MM.1S (cell line): ENCODE data around the gene MGAT5.

Source experiments
- DNase-seq: peaks from one replicate; pipeline ENCODE4 v3.0.0-alpha.2; 2015
- H2AFZ ChIP-seq: fragments of 300-600 bp; sonication (generic); 2 replicates; pipeline ENCODE4 v1.6.0; 2016; ENCODE audit warnings: antibody characterized with exemption, low read length
- H3F3A ChIP-seq: fragments of 300-600 bp; sonication (generic); 2 replicates; pipeline ENCODE4 v1.6.1; 2016; ENCODE audit warnings: mild to moderate bottlenecking, antibody characterized with exemption, low read length, moderate library complexity, mixed read lengths; ENCODE audit not compliant: insufficient read depth
- H3K27ac ChIP-seq: fragments of 300-600 bp; sonication (generic); 2 replicates; pipeline ENCODE4 v1.5.1; 2016; ENCODE audit warnings: mild to moderate bottlenecking, low read length
- H3K27me3 ChIP-seq: fragments of 300-600 bp; sonication (generic); replicated peaks from 2 replicates; pipeline ENCODE4 v1.6.0; 2016; ENCODE audit warnings: low read length; ENCODE audit not compliant: insufficient read depth
- H3K36me3 ChIP-seq: fragments of 300-600 bp; sonication (generic); replicated peaks from 2 replicates; pipeline ENCODE4 v1.6.1; 2016; ENCODE audit warnings: mild to moderate bottlenecking, low read length, mixed read lengths; ENCODE audit not compliant: insufficient read depth
- H3K4me1 ChIP-seq: fragments of 300-600 bp; sonication (generic); 2 replicates; pipeline ENCODE4 v1.6.1; 2016; ENCODE audit warnings: low read length, mixed read lengths
- H3K4me2 ChIP-seq: fragments of 300-600 bp; sonication (generic); 2 replicates; pipeline ENCODE4 v1.6.0; 2016; ENCODE audit warnings: low read depth, low read length
- H3K4me3 ChIP-seq: fragments of 300-600 bp; sonication (generic); 2 replicates; pipeline ENCODE4 v1.5.1; 2016; ENCODE audit warnings: low read length, mixed read lengths
- H3K79me2 ChIP-seq: fragments of 300-600 bp; sonication (generic); 2 replicates; pipeline ENCODE4 v1.6.1; 2016; ENCODE audit warnings: mixed run types, low read length, mixed read lengths
- H3K9ac ChIP-seq: fragments of 300-600 bp; sonication (generic); 2 replicates; pipeline ENCODE4 v1.6.1; 2016; ENCODE audit warnings: low read length, mixed read lengths
- H3K9me2 ChIP-seq: fragments of 300-600 bp; sonication (generic); replicated peaks from 2 replicates; pipeline ENCODE4 v1.6.1; 2016; ENCODE audit warnings: mild to moderate bottlenecking, low read length, mixed read lengths; ENCODE audit not compliant: insufficient read depth
- H3K9me3 ChIP-seq: fragments of 300-600 bp; sonication (generic); replicated peaks from 2 replicates; pipeline ENCODE4 v1.6.1; 2016; ENCODE audit warnings: mild to moderate bottlenecking, low read length, mixed read lengths; ENCODE audit not compliant: insufficient read depth
- H4K20me1 ChIP-seq: fragments of 300-600 bp; sonication (generic); 2 replicates; pipeline ENCODE4 v1.6.1; 2016; ENCODE audit warnings: mild to moderate bottlenecking, low read length, moderate library complexity, mixed read lengths; ENCODE audit not compliant: insufficient read depth
- EZH2 ChIP-seq: fragments of 300-600 bp; sonication (generic); optimal IDR thresholded peaks from 2 replicates; pipeline ENCODE3; 2017; ENCODE audit warnings: low read depth, mild to moderate bottlenecking, antibody characterized with exemption, low read length, mixed read lengths
- EZH2phosphoT487 ChIP-seq: fragments of 300-600 bp; sonication (generic); IDR thresholded peaks from 2 replicates; pipeline ENCODE4 v1.6.1; 2018; ENCODE audit warnings: antibody characterized with exemption, low read length
- TF ChIP-seq, protein P1 (sequence below): fragments of 300-600 bp; sonication (generic); IDR thresholded peaks from 2 replicates; pipeline ENCODE4 v1.5.1; 2016; ENCODE audit warnings: antibody characterized with exemption, low read length, mixed read lengths

Gene MGAT5

DNA sequence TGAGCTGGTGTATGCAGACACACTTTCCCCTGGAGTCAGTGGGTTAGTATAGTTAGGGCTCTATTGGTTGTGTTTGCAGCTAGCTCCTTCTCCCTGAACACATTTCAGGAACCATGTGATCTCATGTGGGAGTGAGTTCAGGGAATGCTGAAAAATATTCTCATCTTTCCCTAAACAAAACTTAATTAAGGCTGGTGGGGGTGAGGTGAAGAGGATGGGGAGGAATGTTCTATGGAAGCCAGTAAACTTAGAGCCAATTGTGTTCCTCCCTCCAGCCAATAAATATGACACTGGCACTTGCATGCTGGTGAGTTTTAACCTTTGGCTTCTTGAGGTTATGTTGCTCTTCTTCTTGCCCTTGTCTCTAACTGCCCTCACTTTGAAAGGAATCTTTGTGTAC lies 952 bp downstream of the MGAT5 start:
- H3K27me3 ChIP-seq = no peaks in the 10 kb centered on the region
- no peak overlapping the region for H3K9ac ChIP-seq
- peaks cover 49% of the 10 kb centered on the region for H4K20me1 ChIP-seq
- H3K4me3 ChIP-seq = no peak overlapping the region
- peaks cover 88% of the 10 kb centered on the region for H3K79me2 ChIP-seq
- no peaks in the 10 kb centered on the region for H3K9me2 ChIP-seq
- H3K36me3 ChIP-seq = peaks cover 9% of the 10 kb centered on the region
- peaks cover 59% of the 10 kb centered on the region for H3K4me1 ChIP-seq
- no peaks in the 10 kb centered on the region for H3K9me3 ChIP-seq
- H3F3A ChIP-seq = peaks cover 16% of the 10 kb centered on the region
- TF ChIP-seq EZH2 (no peak), EZH2phosphoT487 (no peak)
- TF ChIP-seq, protein P1, sequence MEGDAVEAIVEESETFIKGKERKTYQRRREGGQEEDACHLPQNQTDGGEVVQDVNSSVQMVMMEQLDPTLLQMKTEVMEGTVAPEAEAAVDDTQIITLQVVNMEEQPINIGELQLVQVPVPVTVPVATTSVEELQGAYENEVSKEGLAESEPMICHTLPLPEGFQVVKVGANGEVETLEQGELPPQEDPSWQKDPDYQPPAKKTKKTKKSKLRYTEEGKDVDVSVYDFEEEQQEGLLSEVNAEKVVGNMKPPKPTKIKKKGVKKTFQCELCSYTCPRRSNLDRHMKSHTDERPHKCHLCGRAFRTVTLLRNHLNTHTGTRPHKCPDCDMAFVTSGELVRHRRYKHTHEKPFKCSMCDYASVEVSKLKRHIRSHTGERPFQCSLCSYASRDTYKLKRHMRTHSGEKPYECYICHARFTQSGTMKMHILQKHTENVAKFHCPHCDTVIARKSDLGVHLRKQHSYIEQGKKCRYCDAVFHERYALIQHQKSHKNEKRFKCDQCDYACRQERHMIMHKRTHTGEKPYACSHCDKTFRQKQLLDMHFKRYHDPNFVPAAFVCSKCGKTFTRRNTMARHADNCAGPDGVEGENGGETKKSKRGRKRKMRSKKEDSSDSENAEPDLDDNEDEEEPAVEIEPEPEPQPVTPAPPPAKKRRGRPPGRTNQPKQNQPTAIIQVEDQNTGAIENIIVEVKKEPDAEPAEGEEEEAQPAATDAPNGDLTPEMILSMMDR = no peak
- H2AFZ ChIP-seq = no peak overlapping the region
- no peak for DNase-seq
- H3K27ac ChIP-seq = no peak overlapping the region
- H3K4me2 ChIP-seq = no peak overlapping the region

DNA sequence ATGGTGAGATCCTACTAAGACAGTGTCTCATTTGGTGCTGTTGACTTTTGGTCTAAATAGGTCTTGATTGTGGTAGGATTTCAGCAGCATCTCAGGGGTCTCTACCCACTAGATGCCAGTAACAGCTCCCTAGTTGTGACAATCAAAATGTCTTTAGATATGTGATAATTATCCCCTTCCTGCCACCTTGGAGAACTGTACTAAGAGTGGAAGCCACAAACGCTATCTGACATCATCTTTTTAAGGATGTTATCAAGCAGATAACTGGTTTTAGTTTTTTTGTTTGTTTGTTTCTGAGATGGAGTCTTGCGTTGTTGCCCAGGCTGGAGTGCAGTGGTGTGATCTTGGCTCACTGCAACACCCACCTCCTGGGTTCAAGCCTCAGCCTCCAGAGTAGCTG lies 3.1 kb downstream of the MGAT5 start:
- Histone ChIP-seq H3K4me3 (no peak overlapping the region), H3K27ac (no peak overlapping the region), H3K36me3 (peaks cover 9% of the 10 kb centered on the region), H3K79me2 (peaks cover 88% of the 10 kb centered on the region), H4K20me1 (peaks cover 46% of the 10 kb centered on the region), H3K9me2 (no peaks in the 10 kb centered on the region), H3F3A (peaks cover 14% of the 10 kb centered on the region), H3K9ac (no peak overlapping the region), H3K27me3 (no peaks in the 10 kb centered on the region), H3K4me2 (no peak overlapping the region), H2AFZ (no peak overlapping the region), H3K4me1 (peaks cover 52% of the 10 kb centered on the region), H3K9me3 (no peaks in the 10 kb centered on the region)
- DNase-seq = no peak
- TF ChIP-seq EZH2 (no peak), EZH2phosphoT487 (no peak)
- TF ChIP-seq, protein P1 = no peak

DNA sequence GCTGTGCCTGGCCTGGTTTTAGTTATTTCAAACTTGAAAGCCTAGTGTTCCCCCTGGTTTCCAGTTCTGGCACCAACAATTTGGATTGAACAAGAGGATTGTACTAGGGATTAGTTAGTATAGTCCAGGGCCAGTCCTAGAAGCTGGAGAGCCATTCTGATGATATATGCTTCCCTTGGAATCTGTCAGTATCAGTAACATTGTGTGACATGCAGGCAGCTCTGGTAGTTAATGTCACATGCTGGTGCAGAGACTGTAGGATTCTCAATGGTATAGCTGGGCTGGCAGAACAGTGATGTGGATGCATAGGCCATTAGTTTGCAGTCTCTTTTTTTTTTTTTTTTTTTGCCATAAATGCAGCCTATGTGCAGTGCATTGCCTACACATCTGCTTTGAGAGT lies 3.6 kb downstream of the MGAT5 start:
- Histone ChIP-seq H3F3A (peaks cover 14% of the 10 kb centered on the region), H3K4me2 (no peak overlapping the region), H3K9ac (no peak overlapping the region), H3K4me1 (peaks cover 50% of the 10 kb centered on the region), H3K4me3 (no peak overlapping the region), H3K36me3 (peaks cover 9% of the 10 kb centered on the region), H3K27ac (no peak overlapping the region), H3K9me2 (no peaks in the 10 kb centered on the region), H3K79me2 (peaks cover 86% of the 10 kb centered on the region), H3K9me3 (no peaks in the 10 kb centered on the region), H3K27me3 (no peaks in the 10 kb centered on the region), H2AFZ (no peak overlapping the region), H4K20me1 (peaks cover 42% of the 10 kb centered on the region)
- no peak for DNase-seq
- TF ChIP-seq, protein P1 = no peak
- TF ChIP-seq EZH2phosphoT487 (no peak), EZH2 (no peak)
